GM18502 (cell line): Measurements from ENCODE around the gene UBXN7.
"Not testable (repeated sequence)": the region's sequence is repeated elsewhere in the genome, so short reads cannot be mapped to it uniquely, and the experiment has no call there.

Source experiments
- ATAC-seq: cut with Tn5 transposase; IDR thresholded peaks from one replicate; pipeline ENCODE4 v1.9.1; 2021; ENCODE audit warnings: mild to moderate bottlenecking; ENCODE audit not compliant: unreplicated experiment, poor library complexity

The UBXN7 gene

GRCh38 chr3:196323016-196323415, 109.2 kb downstream of the UBXN7 start:
- no peak for ATAC-seq

DNA sequence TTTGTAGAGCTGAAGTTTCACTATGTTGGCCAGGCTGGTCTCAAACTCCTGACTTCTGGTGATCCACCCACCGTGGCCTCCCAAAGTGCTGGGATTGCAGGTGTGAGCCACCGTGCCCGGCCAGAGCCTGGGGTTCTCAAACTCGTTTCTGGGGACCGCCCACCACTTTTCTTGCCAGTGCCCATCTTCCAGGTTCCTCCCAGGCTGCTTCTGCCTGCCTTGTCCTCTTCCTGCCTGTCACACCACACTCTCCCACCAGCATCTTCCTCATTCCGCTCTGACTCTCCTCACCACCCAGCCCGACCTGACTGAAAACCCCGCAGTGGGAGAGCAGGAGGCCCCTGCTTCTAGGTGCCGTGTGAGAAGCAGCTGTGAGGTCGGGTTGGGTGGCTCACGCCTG, 111.1 kb downstream of the UBXN7 start:
- no peak for ATAC-seq

- ATAC-seq = no peak
These were observed 112.1 kb downstream of the UBXN7 start for GRCh38 chr3:196320137-196320536.

GRCh38 chr3:196317687-196318467, 114.3 kb downstream of the UBXN7 start, which contains the start of gene DYNLT2B:
TSS of gene DYNLT2B (minus strand) at chr3:196318240. CDS start at chr3:196318152, 88 bp downstream.
- peak; percentile 86 for ATAC-seq

DNA sequence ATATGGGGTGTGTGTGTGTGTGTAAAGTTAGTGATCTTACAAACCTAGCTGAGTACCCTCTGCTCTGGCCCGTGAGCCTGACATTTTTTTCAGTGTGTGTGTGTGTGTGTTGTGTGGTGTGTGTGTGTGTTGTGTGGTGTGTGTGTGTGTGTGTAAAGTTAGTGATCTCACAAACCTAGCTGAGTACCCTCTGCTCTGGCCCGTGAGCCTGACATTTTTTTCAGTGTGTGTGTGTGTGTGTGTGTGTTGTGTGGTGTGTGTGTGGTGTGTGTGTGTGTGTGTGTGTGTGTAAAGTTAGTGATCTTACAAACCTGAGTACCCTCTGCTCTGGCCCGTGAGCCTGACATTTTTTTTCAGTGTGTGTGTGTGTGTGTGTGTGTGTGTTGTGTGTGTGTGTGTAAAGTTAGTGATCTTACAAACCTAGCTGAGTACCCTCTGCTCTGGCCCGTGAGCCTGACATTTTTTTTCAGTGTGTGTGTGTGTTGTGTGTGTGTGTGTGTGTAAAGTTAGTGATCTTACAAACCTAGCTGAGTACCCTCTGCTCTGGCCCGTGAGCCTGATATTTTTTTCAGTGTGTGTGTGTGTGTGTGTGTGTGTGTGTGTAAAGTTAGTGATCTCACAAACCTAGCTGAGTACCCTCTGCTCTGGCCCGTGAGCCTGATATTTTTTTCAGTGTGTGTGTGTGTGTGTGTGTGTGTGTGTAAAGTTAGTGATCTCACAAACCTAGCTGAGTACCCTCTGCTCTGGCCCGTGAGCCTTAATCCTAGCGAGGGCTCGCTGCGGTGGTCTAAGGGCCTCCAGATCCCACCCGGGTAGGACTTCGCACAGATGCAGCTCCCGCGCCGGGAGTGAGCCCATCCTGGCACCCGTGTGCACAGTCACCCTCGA, 115.2 kb downstream of the UBXN7 start:
- not testable (repeated sequence) for ATAC-seq

DNA sequence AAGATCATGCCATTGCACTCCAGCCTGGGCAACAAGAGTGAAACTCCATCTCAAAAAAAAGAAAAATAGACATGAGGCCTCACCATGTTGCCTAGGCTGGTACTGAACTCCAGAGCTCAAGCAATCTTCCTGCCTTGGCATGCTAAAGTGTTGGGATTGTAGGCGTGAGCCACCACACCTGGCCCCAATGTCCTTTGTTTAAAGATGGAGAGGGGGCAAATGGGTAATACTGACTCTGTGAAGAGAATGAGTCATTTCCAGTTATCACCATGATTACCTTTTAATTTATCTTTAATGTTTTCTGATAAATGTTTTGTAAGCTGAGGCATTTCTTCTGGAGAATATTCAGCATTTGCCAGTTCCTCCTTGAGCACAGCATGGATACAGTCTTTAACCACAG, 116.4 kb downstream of the UBXN7 start:
- ATAC-seq = no peak

DNA sequence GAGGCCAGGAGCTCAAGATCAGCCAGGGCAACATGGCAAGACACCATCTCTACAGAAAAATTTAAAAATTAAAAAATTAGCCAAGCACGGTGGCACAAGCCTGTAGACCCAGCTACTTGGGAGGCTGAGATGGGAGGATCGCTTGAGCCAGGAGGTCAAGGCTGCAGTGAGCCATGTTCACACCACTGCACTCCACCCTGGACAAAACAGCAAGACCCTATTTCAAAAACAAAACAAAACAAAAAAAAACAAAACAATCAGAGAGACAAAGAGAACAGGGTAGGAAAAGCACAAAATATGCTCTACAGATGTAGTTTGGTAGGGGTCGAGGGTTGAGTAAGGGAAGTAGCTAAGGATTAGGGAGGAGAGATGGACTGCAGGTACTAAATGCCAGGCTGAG, 117.6 kb downstream of the UBXN7 start:
- ATAC-seq = no peak

DNA sequence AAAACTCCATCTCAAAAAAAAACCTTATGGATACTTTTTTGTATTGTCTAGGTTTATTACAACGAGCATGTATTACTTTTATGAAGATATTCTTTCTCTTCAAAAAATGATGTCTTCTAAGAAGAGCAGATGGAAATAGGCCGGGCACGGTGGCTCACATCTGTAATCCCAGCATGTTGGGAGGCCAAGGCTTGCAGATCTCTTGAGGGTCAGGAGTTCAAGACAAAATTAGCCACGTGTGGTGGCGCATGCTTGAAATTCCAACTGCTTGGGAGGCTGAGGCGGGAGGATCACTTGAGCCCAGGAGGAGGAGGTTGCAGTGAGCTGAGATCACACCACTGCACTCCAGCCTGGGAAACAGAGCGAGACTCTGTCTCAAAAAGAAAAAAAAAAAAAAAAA, 118.1 kb downstream of the UBXN7 start:
- ATAC-seq = not testable (repeated sequence)

- not testable (repeated sequence) for ATAC-seq
These were observed 129.3 kb downstream of the UBXN7 start for GRCh38 chr3:196302960-196303359.

- not testable (repeated sequence) for ATAC-seq
These were observed 129.7 kb downstream of the UBXN7 start for GRCh38 chr3:196302551-196302950.

GRCh38 chr3:196298521-196298920, 133.7 kb downstream of the UBXN7 start:
- no peak for ATAC-seq
